H9 (cell line): ENCODE results near the gene AMER3. TPM values are rescaled to one million over a fixed set of nuclear protein-coding genes. Genes with fewer than 3 reads are reported as not detected.

Experiments used
- DNase-seq: peaks from one replicate; pipeline ENCODE4 v3.0.0-alpha.2; 2017
- H2AFZ ChIP-seq: one replicate; pipeline ENCODE4 v1.6.1; 2013; ENCODE audit warnings: mild to moderate bottlenecking, low read length, control low read depth, moderate library complexity
- H2AK5ac ChIP-seq: 2 replicates; pipeline ENCODE4 v1.6.1; 2013; ENCODE audit warnings: low read length, control low read depth, mixed read lengths; ENCODE audit not compliant: insufficient read length
- H2BK120ac ChIP-seq: one replicate; pipeline ENCODE4 v1.6.1; 2013; ENCODE audit warnings: low read depth, mild to moderate bottlenecking, low read length, control low read depth, inconsistent platforms; ENCODE audit not compliant: poor library complexity, severe bottlenecking
- H2BK12ac ChIP-seq: 2 replicates; pipeline ENCODE4 v1.6.1; 2013; ENCODE audit warnings: low read length, control low read depth, mixed read lengths, low read depth; ENCODE audit not compliant: insufficient read length
- H2BK15ac ChIP-seq: 2 replicates; pipeline ENCODE4 v1.6.1; 2013; ENCODE audit warnings: low read depth, low read length, control low read depth
- H2BK20ac ChIP-seq: one replicate; pipeline ENCODE4 v1.6.1; 2013; ENCODE audit warnings: low read depth, mild to moderate bottlenecking, low read length, control low read depth, inconsistent platforms; ENCODE audit not compliant: poor library complexity, severe bottlenecking
- H2BK5ac ChIP-seq: 2 replicates; pipeline ENCODE4 v1.6.1; 2013; ENCODE audit warnings: low read length, control low read depth, mixed read lengths; ENCODE audit not compliant: insufficient read length
- H3K14ac ChIP-seq: 2 replicates; pipeline ENCODE4 v1.6.1; 2013; ENCODE audit warnings: low read length, control low read depth; ENCODE audit not compliant: insufficient read depth
- H3K18ac ChIP-seq: 2 replicates; pipeline ENCODE4 v1.6.1; 2013; ENCODE audit warnings: low read depth, mild to moderate bottlenecking, mixed read lengths, low read length, control low read depth; ENCODE audit not compliant: insufficient read length
- H3K23ac ChIP-seq: 2 replicates; pipeline ENCODE4 v1.6.1; 2013; ENCODE audit warnings: low read length, control low read depth, mixed read lengths, low read depth; ENCODE audit not compliant: insufficient read length
- H3K23me2 ChIP-seq: 2 replicates; pipeline ENCODE4 v1.6.1; 2013; ENCODE audit warnings: low read depth, mild to moderate bottlenecking, mixed read lengths, low read length, control low read depth; ENCODE audit not compliant: insufficient read length, poor library complexity, severe bottlenecking
- H3K27ac ChIP-seq: 2 replicates; pipeline ENCODE4 v1.5.1; 2013; ENCODE audit warnings: low read length, control low read depth, mixed read lengths, low read depth; ENCODE audit not compliant: insufficient read length
- H3K27me3 ChIP-seq: 2 replicates; pipeline ENCODE4 v1.6.1; 2013; ENCODE audit warnings: low read length, control low read depth, inconsistent platforms; ENCODE audit not compliant: insufficient read depth
- H3K4ac ChIP-seq: 2 replicates; pipeline ENCODE4 v1.6.1; 2013; ENCODE audit warnings: low read depth, mild to moderate bottlenecking, control low read depth, inconsistent platforms, low read length, moderate library complexity
- H3K4me1 ChIP-seq: 2 replicates; pipeline ENCODE4 v1.6.1; 2013; ENCODE audit warnings: low read length, control low read depth, inconsistent platforms; ENCODE audit not compliant: insufficient read depth
- H3K4me2 ChIP-seq: 2 replicates; pipeline ENCODE4 v1.6.1; 2013; ENCODE audit warnings: low read length, control low read depth, mixed read lengths; ENCODE audit not compliant: insufficient read length, insufficient read depth
- H3K56ac ChIP-seq: 2 replicates; pipeline ENCODE4 v1.6.1; 2013; ENCODE audit warnings: low read depth, mild to moderate bottlenecking, mixed read lengths, low read length, control low read depth; ENCODE audit not compliant: insufficient read length
- H3K79me1 ChIP-seq: 2 replicates; pipeline ENCODE4 v1.6.1; 2013; ENCODE audit warnings: low read depth, mild to moderate bottlenecking, moderate library complexity, low read length, control low read depth, inconsistent platforms; ENCODE audit not compliant: insufficient read depth, poor library complexity, severe bottlenecking
- H3K79me2 ChIP-seq: 2 replicates; pipeline ENCODE4 v1.6.1; 2013; ENCODE audit warnings: low read length, control low read depth, inconsistent platforms; ENCODE audit not compliant: insufficient read depth
- H3K9ac ChIP-seq: 2 replicates; pipeline ENCODE4 v1.6.1; 2013; ENCODE audit warnings: low read length, control low read depth, mixed read lengths; ENCODE audit not compliant: insufficient read length; ENCODE audit errors: extremely low read depth
- H3K9me3 ChIP-seq: one replicate; pipeline ENCODE4 v1.6.1; 2013; ENCODE audit warnings: low read depth, low read length, inconsistent platforms; ENCODE audit not compliant: control insufficient read depth
- H3T11ph ChIP-seq: one replicate; pipeline ENCODE4 v1.6.1; 2013; ENCODE audit warnings: mild to moderate bottlenecking, low read length, control low read depth, inconsistent platforms
- H4K20me1 ChIP-seq: one replicate; pipeline ENCODE4 v1.6.1; 2013; ENCODE audit not compliant: control insufficient read depth, insufficient read length, insufficient read depth
- H4K5ac ChIP-seq: 2 replicates; pipeline ENCODE4 v1.6.1; 2013; ENCODE audit warnings: low read depth, mild to moderate bottlenecking, mixed read lengths, low read length, control low read depth; ENCODE audit not compliant: insufficient read length
- H4K8ac ChIP-seq: replicated peaks from 2 replicates; pipeline ENCODE4 v1.6.1; 2013; ENCODE audit warnings: low read length, control low read depth, mixed read lengths, low read depth; ENCODE audit not compliant: insufficient read length
- H4K91ac ChIP-seq: 2 replicates; pipeline ENCODE4 v1.6.1; 2013; ENCODE audit warnings: low read depth, mild to moderate bottlenecking, moderate library complexity, mixed read lengths, low read length, control low read depth; ENCODE audit not compliant: insufficient read length
- H3K27ac Mint-ChIP-seq, 3 experiments: 2 replicates in 2 of 3; 3 replicates in 1 of 3; pipeline ENCODE4 v1.8.0; 2020 to 2021; ENCODE audit warnings: mixed read lengths in 3 of 3, mild to moderate bottlenecking in 1 of 3, moderate library complexity in 1 of 3
- H3K27me3 Mint-ChIP-seq: 2 replicates; pipeline ENCODE4 v1.8.0; 2021; ENCODE audit warnings: low read depth, mild to moderate bottlenecking, moderate library complexity, mixed read lengths
- H3K36me3 Mint-ChIP-seq, 3 experiments: 2 replicates in 2 of 3; 3 replicates in 1 of 3; pipeline ENCODE4 v1.8.0; 2020 to 2021; ENCODE audit warnings: low read depth in 3 of 3, mixed read lengths in 3 of 3; ENCODE audit not compliant: insufficient read depth in 1 of 3
- H3K4me1 Mint-ChIP-seq, 2 experiments: 2 replicates each; pipeline ENCODE4 v1.8.0; 2020; ENCODE audit warnings: mixed read lengths in 2 of 2
- H3K4me3 Mint-ChIP-seq, 2 experiments: 2 replicates in 1 of 2; 3 replicates in 1 of 2; pipeline ENCODE4 v1.8.0; 2020 to 2021; ENCODE audit warnings: mild to moderate bottlenecking in 2 of 2, mixed read lengths in 2 of 2, moderate library complexity in 1 of 2
- H3K9me3 Mint-ChIP-seq, 2 experiments: 2 replicates in 1 of 2; 3 replicates in 1 of 2; pipeline ENCODE4 v1.8.0; 2020; ENCODE audit warnings: mild to moderate bottlenecking in 2 of 2, mixed read lengths in 2 of 2, moderate library complexity in 1 of 2
- CTCF ChIP-seq: fragments of 200-600 bp; sonication (generic); conservative IDR thresholded peaks from 3 replicates; pipeline ENCODE4 v1.8.0; 2021; ENCODE audit warnings: antibody characterized with exemption, mild to moderate bottlenecking
- WGBS: extraction: QIAGEN DNeasy Blood & Tissue Kit; methylation state at CpG from one replicate; pipeline ENCODE4 v1.1.7; 2013; ENCODE audit warnings: missing lambda C conversion rate, low lambda C conversion rate, mixed read lengths; ENCODE audit not compliant: insufficient read length; ENCODE audit errors: extremely low coverage; 5-methylcytosine and 5-hydroxymethylcytosine counted together
- total RNA-seq: library from RNA; stranded (reverse); gene quantifications from 2 replicates; pipeline ENCODE4 v1.2.1, GENCODE V29; 2021

The AMER3 gene
- total RNA-seq, 1 experiment from 2014 or later, result 0.59 TPM

- H3K27ac ChIP-seq, result no peak overlapping the region
- H3K79me1 ChIP-seq, result no peaks in the 10 kb centered on the region
- no CpG with 5 or more reads among the region's 20 CpGs for WGBS
- no peak overlapping the region for H3K23ac ChIP-seq
- H2BK120ac ChIP-seq, result no peak overlapping the region
- H2AFZ ChIP-seq, result no peak overlapping the region
- no peak for DNase-seq
- no peak overlapping the region for H2AK5ac ChIP-seq
- H3K4me1 ChIP-seq, result no peaks in the 10 kb centered on the region
- Mint-ChIP-seq H3K9me3 (peaks cover 6 to 11% of the 10 kb centered on the region in 2 experiments; a peak in 4 of 5 replicates), H3K4me1 (peaks cover 6% of the 10 kb centered on the region in 2 experiments), H3K27ac (peak overlapping the region in 1 of 3 experiments; percentile 17; a peak in 1 of 7 replicates), H3K4me3 (peak overlapping the region; percentile 72 to 78), H3K27me3 (peaks cover 33% of the 10 kb centered on the region), H3K36me3 (no peaks in the 10 kb centered on the region; a peak in 1 of 7 replicates)
- no peak overlapping the region for H2BK20ac ChIP-seq
- no peak overlapping the region for H3K18ac ChIP-seq
- peak overlapping the region; percentile 67 for H3K4me2 ChIP-seq
- TF ChIP-seq CTCF, result no peak
- no peak overlapping the region for H3K14ac ChIP-seq
- H3K4ac ChIP-seq, result no peak overlapping the region
- H3K9me3 ChIP-seq, result no peaks in the 10 kb centered on the region
- peaks cover 13% of the 10 kb centered on the region for H3K23me2 ChIP-seq
- no peak overlapping the region for H3K56ac ChIP-seq
- no peak overlapping the region for H2BK5ac ChIP-seq
- no peak overlapping the region for H4K8ac ChIP-seq
- H3K79me2 ChIP-seq, result no peaks in the 10 kb centered on the region
- no peak overlapping the region for H3K9ac ChIP-seq
- H4K20me1 ChIP-seq, result no peaks in the 10 kb centered on the region
- no peak overlapping the region for H2BK12ac ChIP-seq
- H3T11ph ChIP-seq, result no peak overlapping the region
- H4K5ac ChIP-seq, result no peak overlapping the region
- H4K91ac ChIP-seq, result no peak overlapping the region
- H3K27me3 ChIP-seq, result peaks cover 3% of the 10 kb centered on the region; the same call in 1 of the 2 replicates
- no peak overlapping the region for H2BK15ac ChIP-seq
Observed at GRCh38 chr2:130726614-130727180, 28.6 kb upstream of the AMER3 start.
